ENCODE results near the gene ZNF592. TPM values are rescaled to one million over a fixed set of nuclear protein-coding genes. Genes with fewer than 3 reads are reported as not detected.
A peak's percentile ranks its signal among the peaks of the same experiment; 100 is the strongest.

The ZNF592 gene
- total RNA-seq, 1 donor from 2014 or later, result 16.8 TPM

DNA sequence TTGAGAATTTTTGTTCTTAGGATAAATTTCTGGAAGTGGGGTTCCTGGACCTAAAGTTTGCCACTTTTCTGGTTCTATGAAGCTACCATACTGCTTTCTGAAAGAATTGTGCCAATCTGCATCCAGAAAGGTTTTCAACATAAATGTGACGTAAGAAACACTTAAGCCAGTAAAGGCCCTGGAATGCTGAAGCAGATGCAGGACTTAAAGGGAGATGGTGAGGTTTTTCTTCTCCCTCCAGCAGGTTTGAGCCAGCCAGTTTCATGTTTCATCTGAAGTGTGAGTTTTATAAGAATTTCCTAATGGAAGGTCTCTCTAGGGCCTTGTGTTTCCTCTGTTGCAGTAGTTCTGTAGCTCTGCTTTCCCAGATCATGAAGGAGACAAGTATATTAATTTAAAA lies 33.1 kb downstream of the ZNF592 start:
- no peak for DNase-seq (ENCODE audit: low read depth)

DNA sequence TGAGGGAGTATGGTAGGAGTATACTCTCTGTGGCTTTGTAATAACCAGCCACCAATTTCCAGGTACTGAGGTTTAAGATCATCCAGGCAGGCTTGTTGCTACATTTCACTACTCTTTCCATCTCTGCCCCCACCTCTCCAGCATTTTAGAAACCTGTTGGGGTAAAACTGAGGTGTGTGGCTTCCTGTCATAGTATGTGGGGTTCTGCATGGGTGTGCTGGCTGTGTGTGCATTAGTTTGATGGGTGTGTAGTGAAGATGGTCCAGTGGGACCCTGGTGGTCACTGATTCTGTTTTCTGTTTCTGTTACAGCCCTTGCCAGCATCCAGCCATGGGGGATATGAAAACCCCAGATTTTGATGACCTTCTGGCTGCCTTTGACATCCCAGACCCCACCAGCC lies 34.0 kb downstream of the ZNF592 start:
- DNase-seq (ENCODE audit: low read depth), result no peak

DNA sequence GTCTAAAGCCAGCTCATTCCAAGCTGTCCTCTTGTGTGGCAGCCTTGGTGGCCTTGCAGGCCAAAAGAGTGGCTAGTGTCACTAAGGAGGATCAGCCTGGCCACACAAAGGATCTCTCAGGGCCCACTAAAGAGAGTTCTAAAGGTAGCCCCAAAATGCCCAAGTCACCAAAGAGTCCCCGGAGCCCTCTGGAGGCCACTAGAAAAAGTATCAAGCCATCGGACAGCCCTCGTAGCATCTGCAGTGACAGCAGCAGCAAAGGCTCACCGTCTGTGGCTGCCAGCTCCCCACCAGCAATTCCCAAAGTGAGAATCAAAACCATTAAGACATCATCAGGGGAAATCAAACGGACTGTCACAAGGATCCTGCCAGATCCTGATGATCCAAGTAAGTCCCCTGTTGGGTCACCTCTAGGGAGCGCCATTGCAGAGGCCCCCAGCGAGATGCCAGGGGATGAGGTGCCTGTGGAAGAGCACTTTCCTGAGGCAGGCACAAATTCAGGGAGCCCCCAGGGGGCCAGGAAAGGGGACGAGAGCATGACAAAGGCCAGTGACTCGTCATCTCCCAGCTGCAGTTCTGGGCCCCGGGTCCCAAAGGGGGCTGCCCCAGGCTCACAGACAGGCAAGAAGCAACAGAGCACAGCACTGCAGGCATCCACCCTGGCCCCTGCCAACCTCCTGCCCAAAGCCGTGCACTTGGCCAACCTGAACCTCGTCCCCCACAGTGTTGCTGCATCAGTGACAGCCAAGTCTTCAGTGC lies 35.3 kb downstream of the ZNF592 start:
- DNase-seq (ENCODE audit: low read depth), result no peak

DNA sequence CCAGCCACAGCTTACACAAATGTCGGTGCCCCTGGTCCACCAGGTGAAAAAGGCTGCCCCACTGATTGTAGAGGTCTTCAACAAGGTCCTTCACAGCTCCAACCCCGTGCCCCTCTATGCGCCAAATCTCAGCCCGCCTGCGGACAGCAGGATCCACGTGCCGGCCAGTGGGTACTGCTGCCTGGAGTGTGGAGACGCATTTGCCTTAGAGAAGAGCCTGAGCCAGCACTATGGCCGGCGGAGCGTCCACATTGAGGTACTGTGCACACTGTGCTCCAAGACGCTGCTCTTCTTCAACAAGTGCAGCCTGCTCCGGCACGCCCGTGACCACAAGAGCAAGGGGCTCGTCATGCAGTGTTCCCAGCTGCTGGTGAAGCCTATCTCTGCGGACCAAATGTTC lies 35.9 kb downstream of the ZNF592 start:
- DNase-seq (ENCODE audit: low read depth), result no peak

DNA sequence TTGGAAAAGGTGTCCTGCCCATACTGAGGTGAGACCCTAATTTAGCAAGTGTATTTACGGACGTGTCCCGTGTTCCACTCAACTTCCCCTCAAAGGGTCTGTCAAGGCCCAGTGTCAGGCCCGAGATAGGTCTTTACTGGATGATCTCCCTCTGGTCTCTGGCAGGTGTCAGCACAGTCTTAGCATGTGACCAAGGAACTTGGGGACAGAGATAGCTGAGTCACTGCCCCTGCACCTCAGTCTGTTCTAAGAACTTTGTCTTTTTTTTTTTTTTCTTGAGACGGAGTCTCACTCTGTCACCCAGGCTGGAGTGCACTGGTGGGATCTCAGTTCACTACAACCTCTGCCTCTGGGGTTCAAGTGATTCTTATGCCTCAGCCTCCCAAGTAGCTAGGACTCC lies 36.7 kb downstream of the ZNF592 start:
- DNase-seq (ENCODE audit: low read depth), result no peak

DNA sequence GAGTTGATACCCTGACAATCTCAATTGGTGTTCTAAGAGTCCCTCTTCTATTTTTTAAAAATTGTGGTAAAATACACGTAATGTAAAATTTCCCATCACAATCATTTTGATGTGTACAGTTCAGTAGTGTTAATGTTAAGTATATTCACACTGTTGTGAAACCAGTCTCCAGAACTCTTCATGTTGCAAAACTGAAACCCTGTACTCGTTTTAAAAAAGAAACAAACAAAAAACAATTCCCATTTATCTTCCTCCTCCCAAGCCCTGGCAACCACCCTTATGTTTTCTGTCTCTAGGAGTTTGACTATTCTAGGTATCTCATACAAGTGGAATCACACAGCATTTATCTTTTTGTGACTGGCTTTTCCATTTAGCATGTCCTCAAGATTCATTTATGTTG lies 40.1 kb downstream of the ZNF592 start:
- no peak for DNase-seq (ENCODE audit: low read depth)

DNA sequence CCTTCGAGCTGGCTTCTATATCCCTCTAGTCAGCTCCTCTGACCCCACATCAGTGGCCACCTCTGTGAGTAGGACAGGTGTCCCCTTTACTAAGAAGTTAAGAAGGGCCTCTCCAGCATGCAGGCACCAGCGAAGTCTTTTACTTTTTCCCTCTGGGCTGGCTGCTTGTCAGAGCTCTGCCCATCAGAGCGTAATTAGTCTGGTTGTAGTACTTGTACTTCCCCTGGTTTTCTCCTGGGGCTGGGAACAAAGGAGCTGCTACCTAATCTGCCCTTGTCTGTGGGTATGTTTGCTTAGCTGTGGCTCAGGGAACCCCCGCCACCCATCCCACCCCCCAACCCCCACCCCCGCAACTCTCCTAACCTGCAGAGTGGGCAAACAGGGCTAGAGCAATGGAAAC lies 41.4 kb downstream of the ZNF592 start:
- DNase-seq (ENCODE audit: low read depth), result peak; percentile 23

DNA sequence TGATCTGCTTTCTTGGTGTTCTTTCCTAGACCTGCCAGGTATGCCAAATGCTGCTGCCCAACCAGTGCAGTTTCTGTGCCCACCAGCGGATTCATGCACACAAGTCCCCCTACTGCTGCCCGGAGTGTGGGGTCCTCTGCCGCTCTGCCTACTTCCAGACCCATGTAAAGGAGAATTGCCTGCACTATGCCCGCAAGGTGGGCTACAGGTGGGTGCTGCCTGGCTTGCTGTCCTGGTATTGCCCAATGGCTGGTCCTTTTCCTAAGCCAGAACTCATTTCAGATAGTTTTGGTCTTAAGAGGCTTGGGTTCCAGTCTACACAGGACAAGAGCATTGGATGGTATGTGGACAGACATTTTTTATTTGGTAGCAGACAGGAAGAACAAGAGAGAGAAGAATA lies 42.3 kb downstream of the ZNF592 start:
- no peak for DNase-seq (ENCODE audit: low read depth)

DNA sequence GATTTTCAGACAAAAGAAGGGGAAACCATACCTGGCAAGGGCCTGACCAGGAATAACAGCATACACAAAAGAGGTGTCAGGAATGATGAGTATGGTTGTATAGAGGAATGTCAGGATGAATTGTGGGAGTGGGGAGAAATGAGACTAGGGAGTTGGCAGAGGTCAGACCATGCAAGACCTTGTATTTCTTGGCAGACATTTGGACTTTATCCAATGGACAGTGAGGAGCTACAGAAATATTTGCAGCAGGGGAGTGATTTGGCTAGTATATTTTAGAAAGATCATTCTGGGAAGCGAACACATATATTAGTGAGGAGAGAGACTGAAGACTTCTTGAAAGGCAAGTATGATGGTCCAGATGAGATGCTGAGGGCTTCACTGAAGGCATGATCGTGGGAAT lies 43.4 kb downstream of the ZNF592 start:
- no peak for DNase-seq (ENCODE audit: low read depth)

DNA sequence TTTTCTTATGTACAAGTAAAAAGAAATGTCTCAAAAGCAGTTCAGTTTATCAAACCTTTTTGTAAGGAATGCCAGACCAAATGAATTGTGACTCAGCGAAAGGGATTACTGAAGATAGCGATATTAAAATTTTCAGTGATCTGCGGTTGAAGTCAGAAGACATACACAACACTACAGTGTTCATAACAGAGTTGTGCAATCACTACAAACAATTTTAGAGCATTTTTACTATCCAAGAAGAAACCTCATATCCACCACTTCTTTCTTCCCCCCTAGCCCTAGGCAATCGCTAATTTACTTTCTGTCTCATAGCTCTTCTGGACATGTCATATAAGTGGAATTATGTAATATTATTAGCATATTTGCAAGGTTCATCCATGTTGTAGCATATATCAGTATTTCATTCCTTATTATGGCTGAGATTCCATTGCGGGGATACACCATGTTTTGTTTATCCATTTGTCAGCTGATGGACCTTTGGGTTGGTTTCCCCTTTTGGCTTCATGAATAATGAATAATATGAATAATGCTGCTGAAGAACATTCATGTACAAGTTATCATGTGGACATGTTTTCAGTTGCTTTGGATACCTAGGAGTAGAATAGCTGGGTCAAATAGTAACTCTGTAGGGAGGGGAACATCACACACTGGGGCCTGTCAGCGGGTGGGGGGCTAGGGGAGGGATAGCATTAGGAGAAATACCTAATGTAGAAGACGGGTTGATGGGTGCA lies 45.2 kb downstream of the ZNF592 start:
- no peak for DNase-seq (ENCODE audit: low read depth)

DNA sequence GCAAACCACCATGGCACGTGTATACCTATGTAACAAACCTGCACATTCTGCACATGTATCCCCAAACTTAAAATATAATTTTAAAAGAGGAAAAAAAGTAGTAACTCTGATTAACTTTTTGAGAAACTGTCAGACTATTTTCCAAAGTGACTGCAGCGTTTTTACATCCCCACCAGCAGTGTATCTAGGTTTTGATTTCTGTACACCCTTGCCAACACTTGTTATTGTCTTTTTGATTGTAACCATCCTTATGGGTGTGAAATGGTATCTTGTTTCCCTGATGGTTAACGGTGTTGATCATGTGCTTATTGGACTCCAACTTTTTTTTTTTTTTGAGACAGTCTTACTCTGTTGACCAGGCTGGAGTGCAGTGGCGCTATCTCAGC lies 45.8 kb downstream of the ZNF592 start:
- no peak for DNase-seq (ENCODE audit: low read depth)

DNA sequence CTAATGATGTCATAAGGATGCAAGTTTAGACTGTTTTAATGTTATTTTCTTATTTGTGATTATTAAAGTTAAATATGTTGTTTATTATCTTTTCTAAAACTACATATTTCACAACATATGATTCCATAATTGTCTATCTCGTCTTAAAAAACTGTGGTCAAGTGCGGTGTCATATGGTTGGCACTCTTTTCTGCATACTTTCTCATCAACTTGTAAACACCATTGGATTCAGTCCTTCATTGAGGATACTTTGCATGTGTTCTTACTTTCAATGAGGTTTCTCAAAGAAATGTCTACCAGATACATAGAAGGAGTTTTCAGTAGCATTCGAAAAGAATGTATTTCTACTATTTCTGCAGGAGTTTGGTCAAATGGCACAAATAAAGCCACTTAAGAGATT lies 46.8 kb downstream of the ZNF592 start:
- DNase-seq (ENCODE audit: low read depth), result no peak

DNA sequence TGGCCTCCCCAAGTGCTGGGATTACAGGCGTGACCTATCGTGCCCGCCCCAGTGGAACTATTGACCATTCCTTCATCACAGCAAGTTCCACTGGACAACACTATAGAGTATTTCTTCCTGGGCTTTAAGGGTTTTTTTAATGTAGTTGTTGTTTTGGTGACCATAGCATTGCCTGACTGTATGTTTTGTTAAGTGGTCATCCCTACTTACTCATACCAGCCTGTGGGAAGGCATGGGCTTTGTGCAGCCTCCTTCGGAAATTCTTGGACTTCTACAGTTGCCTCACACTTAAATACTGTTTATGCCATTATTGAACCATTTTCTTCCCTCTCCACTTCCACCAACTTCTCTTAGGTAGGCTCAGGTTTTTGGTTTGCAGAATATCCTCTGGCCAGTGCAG lies 48.8 kb downstream of the ZNF592 start:
- DNase-seq (ENCODE audit: low read depth), result peak; percentile 45

DNA sequence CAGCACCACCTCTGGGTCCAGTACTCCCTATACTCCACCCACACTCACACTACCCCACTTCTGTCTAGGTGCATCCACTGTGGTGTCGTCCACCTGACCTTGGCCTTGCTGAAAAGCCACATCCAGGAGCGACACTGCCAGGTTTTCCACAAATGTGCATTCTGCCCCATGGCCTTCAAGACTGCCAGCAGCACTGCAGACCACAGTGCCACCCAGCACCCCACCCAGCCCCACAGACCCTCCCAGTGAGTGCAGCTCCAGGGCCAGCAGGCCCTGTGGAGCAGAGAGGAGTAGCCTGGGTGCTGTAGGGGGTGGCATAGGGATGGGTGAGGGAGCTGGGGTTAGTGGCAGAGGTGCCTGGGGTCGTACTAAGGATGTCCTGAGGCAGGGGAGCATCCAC lies 49.4 kb downstream of the ZNF592 start:
- no peak for DNase-seq (ENCODE audit: low read depth)

DNA sequence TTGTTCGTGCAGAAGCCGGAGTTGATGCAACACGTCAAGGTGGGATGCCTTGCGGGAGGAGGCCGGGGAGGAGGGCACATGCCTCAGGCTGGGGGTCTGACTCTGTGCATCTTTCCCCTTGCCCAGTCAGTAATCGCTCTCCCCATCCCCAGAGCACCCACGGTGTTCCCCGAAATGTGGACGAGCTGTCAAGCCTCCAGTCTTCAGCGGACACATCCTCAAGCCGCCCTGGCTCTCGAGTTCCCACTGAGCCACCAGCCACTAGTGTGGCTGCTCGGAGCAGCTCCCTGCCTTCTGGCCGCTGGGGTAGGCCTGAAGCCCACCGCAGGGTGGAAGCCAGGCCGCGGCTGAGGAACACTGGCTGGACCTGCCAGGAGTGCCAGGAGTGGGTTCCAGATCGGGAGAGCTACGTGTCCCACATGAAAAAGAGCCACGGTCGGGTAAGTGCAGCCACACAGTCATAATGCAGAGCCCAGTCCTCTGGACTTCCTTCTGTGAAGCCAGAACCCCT lies 50.1 kb downstream of the ZNF592 start:
- DNase-seq (ENCODE audit: low read depth), result no peak

DNA sequence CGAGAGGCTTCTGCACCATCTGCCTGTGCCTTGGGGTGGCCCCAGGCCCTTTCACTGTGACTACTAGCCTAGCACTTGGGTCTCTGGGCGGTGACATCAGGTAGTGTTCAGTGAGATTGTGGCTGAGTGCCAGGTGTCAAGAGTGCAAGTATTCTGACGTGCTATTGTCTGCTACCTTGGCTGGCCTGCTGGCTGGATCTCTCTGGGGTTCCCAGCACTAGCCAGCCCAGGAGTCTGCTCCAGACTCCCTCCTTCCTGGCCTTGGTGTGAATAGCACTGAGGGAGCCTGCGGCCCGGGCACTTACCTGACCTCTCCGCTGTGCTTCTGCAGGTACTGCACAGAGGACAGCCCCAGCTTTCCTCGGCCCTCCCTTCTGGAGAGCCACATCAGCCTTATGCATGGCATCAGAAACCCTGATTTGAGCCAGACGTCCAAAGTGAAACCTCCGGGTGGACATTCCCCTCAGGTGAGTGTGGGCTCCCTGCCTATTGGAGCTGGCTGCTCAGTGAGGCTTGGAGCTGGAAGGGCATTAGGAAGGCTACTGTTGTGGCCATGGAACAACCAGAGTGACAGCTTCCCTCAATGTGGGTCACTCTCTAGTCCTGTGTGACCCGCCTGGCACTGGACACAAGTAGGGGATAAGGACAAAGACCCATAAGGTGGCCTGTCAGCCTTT lies 51.3 kb downstream of the ZNF592 start:
- DNase-seq (ENCODE audit: low read depth), result no peak

DNA sequence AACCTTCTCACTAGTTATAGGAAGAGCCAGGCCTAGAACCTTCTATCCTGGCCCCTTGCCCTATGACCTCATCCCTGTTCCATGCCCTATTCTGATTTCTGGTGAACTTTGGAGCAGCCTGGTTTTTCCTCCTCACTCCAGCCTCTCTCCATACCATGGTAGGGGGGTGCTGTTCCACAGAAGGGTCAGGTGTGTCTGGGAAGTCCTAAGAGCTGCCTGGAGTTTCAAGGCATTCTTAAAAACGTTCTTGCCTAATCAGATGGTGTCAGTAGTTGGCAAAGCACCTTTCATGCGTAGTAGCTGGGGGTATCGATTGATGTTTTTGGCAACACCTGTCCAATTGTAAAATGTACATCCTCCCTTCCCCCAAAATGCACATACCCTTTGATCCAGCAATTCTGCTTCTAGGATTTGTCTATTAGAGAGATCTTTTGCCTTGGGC lies 52.0 kb downstream of the ZNF592 start:
- DNase-seq (ENCODE audit: low read depth), result no peak

DNA sequence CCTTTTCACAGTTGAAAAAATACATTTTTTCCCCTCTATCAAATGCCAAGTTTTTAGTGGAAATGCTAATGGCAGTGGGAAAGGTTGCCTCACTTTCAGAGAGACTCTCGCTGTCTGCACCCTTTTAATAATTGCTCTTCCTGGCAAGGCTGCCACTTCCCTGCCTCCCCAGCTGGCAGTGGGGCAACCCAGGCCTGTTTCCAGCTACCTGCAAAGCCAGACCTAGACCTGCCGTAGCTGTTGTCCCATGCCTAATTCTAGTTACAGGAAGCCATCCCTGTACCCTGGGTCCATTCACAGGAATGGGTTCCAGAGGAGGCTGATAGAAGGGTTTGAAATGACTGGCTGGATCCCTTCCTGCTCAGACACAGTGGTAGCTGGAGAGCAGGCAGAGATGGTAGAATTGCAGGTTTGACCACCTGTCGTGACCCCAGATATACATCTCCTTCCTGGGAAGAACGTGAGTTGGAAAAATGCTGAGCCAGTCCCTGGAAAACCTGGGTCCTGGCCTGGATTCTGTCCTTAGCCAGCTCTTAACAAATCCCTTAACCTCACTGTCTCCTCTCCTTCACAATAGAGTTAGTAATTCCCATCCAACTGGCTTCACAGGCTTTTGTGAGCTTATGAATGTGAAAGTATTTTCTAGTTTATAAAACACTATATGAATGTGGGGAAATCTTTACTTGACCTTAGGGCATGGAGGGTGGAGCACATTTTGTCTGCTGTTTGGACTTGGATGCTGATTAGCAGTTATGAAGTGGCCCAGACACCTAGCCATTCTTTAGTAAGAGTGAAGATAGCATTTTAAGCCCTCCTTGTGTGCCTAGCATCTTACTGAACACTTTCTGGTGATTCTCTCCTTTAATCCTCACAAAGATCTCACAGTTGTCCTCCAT lies 55.9 kb downstream of the ZNF592 start:
- no peak for DNase-seq (ENCODE audit: low read depth)

DNA sequence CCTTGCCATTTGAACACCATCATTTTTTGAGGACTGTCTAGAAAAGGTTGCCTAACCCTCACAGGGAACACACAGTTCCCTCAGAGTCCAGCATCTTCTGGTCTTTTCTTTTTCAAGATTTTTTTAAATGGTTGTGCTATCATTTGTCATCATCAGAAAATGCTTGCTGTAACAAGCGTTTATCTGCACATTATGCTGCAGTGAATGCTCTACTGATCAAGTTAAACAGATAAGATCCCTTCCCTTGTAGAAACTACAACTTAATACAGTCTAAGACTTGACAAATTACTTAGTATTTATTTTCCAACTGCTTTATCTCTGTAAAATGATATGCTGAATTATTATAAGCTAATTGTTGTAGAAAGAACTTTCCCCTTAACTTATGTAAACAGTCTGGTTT lies 56.8 kb downstream of the ZNF592 start:
- no peak for DNase-seq (ENCODE audit: low read depth)

DNA sequence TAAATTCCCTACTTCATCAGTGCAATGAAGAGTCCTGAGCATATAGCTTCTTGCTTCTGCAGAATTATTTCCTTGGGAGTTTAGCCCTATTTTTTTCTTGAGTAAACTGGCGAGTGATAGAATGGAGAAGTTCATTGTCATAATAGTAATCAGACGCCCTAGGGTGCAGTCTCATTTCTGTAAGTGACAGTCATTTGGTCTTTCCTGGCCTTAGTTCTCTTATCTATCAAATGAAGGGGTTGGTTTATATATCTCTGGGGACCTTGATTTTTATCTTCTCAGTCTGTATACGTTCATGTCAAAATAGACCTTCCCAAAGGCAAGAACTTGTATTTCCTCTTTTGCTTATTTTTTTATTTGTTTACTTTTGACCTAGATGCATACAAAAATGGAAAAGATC lies 58.8 kb downstream of the ZNF592 start:
- no peak for DNase-seq (ENCODE audit: low read depth)

DNA sequence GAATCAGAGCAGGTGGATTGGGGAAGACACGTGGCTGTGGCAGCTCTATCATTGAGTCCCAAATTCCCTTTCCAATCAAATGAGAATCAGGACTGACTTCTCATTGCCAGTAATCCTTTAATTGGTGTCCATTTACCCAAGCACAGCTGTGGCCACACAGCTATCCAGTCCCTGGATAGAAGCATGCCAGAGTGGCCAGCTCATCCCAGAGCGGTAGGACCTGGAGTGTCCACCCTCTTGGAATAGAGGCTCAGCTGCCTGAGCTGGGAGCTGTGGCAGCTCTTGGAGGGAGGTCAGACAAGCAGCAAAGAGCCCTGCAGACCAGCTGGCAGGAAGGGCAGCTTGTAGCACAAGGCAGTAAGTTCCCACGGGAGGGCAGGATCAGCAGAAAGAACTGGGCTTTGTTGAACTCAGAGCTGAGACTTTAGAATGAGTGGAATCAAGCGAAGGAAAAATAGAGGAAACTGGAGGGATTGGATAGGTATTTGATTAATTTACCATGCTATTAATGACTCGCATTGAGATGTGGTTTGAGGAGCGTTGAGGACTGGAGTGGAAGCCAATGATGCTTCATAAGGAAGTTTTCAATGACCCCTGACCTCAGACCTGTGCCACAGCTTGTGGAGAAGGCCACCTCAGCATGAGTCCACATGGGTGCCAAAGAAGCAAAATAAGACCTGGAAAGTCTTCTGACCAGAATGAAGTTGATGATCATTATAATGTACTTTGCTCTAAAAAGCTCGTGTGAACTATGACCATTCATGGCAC lies 61.9 kb downstream of the ZNF592 start:
- peak; percentile 42 for DNase-seq (ENCODE audit: low read depth)
